Ishikawa (cell line): ENCODE measurements around the gene PRRC1.

Experiments used
- EGR1 ChIP-seq: IDR thresholded peaks from 2 replicates; pipeline ENCODE4 v1.6.1; 2012
- NFIC ChIP-seq: IDR thresholded peaks from 2 replicates; pipeline ENCODE4 v1.6.1; 2012
- TF ChIP-seq, protein P1 (sequence below): IDR thresholded peaks from 2 replicates; pipeline ENCODE4 v1.6.1; 2012; ENCODE audit warnings: low read depth, mild to moderate bottlenecking
- TF ChIP-seq, protein P2 (sequence below): IDR thresholded peaks from 2 replicates; pipeline ENCODE4 v1.6.1; 2012

DNA sequence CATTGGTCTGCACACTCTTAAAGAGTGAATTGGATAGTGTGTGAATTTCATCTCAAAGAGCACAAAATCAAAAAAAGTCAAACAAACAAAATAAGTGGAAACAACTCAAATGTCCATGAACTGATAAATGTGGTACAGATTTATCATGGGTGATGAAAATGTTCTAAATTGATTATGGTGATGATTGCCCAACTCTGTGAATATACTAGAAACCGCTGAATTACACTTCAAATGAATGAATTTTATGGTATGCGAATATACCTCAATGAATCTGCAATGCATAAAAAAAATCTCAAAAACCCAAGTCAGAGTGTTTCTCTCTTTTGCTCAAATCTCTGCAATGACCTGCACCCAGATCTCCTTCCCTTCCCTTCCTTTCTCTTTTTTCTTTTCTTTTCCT is 64.0 kb downstream of the PRRC1 start:
- TF ChIP-seq EGR1: no peak
- TF ChIP-seq NFIC: no peak
- TF ChIP-seq, protein P1, sequence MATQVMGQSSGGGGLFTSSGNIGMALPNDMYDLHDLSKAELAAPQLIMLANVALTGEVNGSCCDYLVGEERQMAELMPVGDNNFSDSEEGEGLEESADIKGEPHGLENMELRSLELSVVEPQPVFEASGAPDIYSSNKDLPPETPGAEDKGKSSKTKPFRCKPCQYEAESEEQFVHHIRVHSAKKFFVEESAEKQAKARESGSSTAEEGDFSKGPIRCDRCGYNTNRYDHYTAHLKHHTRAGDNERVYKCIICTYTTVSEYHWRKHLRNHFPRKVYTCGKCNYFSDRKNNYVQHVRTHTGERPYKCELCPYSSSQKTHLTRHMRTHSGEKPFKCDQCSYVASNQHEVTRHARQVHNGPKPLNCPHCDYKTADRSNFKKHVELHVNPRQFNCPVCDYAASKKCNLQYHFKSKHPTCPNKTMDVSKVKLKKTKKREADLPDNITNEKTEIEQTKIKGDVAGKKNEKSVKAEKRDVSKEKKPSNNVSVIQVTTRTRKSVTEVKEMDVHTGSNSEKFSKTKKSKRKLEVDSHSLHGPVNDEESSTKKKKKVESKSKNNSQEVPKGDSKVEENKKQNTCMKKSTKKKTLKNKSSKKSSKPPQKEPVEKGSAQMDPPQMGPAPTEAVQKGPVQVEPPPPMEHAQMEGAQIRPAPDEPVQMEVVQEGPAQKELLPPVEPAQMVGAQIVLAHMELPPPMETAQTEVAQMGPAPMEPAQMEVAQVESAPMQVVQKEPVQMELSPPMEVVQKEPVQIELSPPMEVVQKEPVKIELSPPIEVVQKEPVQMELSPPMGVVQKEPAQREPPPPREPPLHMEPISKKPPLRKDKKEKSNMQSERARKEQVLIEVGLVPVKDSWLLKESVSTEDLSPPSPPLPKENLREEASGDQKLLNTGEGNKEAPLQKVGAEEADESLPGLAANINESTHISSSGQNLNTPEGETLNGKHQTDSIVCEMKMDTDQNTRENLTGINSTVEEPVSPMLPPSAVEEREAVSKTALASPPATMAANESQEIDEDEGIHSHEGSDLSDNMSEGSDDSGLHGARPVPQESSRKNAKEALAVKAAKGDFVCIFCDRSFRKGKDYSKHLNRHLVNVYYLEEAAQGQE: no peak
- TF ChIP-seq, protein P2, sequence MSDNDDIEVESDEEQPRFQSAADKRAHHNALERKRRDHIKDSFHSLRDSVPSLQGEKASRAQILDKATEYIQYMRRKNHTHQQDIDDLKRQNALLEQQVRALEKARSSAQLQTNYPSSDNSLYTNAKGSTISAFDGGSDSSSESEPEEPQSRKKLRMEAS: no peak
